ENCODE data around the gene GRK4. TPM values are rescaled to one million over a fixed set of nuclear protein-coding genes. Genes with fewer than 3 reads are reported as not detected.

The GRK4 gene
- total RNA-seq, 1 donor from 2014 or later: 5.9 TPM

DNA sequence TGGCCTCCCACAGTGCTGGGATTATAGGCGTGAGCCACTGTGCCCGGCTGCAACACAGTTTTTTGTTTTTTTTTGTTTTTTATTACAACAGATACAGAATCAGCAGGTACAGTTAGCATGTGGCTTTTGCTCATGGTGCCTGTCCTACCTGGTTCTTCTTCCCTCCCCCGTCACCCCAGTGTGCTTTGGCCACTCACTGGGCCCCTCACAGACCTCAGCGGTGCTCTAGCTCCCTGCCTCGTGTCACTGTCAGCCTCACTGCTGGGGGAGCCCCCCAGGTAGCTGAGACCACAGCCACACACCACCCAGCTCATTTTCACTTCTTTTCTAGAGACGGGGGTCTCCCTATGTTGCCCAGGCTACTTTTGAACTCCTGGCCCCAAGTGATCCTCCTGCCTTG, 72.3 kb downstream of the GRK4 start:
- TF ChIP-seq, protein P1, sequence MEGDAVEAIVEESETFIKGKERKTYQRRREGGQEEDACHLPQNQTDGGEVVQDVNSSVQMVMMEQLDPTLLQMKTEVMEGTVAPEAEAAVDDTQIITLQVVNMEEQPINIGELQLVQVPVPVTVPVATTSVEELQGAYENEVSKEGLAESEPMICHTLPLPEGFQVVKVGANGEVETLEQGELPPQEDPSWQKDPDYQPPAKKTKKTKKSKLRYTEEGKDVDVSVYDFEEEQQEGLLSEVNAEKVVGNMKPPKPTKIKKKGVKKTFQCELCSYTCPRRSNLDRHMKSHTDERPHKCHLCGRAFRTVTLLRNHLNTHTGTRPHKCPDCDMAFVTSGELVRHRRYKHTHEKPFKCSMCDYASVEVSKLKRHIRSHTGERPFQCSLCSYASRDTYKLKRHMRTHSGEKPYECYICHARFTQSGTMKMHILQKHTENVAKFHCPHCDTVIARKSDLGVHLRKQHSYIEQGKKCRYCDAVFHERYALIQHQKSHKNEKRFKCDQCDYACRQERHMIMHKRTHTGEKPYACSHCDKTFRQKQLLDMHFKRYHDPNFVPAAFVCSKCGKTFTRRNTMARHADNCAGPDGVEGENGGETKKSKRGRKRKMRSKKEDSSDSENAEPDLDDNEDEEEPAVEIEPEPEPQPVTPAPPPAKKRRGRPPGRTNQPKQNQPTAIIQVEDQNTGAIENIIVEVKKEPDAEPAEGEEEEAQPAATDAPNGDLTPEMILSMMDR (IDR thresholded peaks at IDR 0.05; ENCODE audit: unreplicated experiment): no peak
- peaks cover 7% of the 10 kb centered on the region for H3K27me3 Mint-ChIP-seq (ENCODE audit: unreplicated experiment)
- peaks cover 4% of the 10 kb centered on the region for H3K4me1 Mint-ChIP-seq (ENCODE audit: unreplicated experiment)
- no peak overlapping the region for H3K27ac Mint-ChIP-seq (ENCODE audit: unreplicated experiment)
- no peak for DNase-seq (ENCODE audit: low spot score)
- no peaks in the 10 kb centered on the region for H3K9me3 Mint-ChIP-seq (ENCODE audit: unreplicated experiment)
- no peaks in the 10 kb centered on the region for H3K36me3 Mint-ChIP-seq (ENCODE audit: low read depth, unreplicated experiment)
- no peak overlapping the region for H3K4me3 Mint-ChIP-seq (ENCODE audit: unreplicated experiment)

DNA sequence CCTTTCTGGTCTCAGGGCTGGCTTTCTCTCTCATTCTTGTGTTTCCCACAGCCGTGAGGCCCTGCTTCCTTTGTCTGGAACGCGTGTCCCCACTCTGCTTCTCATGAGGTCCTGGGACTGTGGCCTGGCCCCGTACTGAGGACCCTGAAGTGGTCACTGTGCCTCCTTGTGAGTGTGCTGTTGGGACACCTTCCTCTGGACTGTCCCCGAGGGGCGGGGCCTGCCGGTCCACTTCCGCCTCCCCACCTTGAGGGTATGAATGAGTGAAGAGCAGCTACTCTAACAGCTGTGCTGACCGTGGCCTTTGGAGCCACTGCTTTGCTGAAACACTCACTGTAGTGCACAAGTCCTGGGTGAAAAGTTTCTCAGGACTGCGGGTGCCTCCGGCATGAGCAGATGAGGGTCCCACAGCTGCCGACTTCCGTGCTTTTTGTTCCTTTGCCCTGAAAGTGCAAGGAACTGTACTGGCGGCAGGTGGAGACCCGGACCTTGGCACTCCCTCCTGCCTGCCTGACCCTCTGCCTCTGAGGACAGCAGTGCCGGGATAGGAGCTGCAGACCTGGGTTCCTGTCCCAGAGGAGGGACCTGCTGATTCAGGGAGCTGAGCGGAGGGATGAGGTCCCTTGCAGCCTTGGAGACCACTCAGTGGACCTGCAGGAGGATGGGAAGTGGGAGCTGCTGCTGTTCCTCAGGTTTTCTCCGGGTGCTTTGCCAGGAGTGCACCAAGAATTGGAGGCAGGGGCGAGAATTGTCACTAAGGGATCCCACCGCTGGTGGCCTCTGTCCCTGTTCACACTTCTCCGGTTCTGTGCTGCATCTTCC, 73.0 kb downstream of the GRK4 start:
- H3K27me3 Mint-ChIP-seq (ENCODE audit: unreplicated experiment): peaks cover 3% of the 10 kb centered on the region

DNA sequence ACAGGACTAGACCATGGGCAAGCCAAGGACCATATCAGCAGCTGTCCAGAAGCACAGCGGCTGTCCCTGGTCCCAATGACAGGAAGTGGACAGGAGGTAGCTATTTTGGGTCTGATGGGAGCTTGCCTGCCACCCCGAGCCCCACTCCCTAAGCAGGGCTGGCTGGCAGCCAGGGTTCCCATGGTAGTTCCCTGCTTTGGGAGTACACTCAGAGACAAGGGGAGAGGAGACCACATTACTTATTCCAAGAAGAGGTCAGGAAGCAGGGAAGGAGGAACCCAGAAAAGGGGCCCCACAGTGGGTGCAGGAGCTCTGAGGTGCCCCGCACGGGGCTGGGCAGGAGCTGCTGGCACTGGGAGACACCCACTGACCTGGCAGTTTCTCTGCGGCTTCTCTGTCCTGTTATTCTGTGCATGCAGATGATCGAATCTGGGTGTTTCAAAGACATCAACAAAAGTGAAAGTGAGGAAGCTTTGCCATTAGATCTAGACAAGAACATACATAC, 74.6 kb downstream of the GRK4 start:
- Mint-ChIP-seq H3K4me3 (ENCODE audit: unreplicated experiment) (no peak overlapping the region), H3K9me3 (ENCODE audit: unreplicated experiment) (no peaks in the 10 kb centered on the region), H3K27ac (ENCODE audit: unreplicated experiment) (no peak overlapping the region), H3K4me1 (ENCODE audit: unreplicated experiment) (peaks cover 4% of the 10 kb centered on the region), H3K36me3 (ENCODE audit: low read depth, unreplicated experiment) (no peaks in the 10 kb centered on the region), H3K27me3 (ENCODE audit: unreplicated experiment) (no peaks in the 10 kb centered on the region)
- DNase-seq (ENCODE audit: low spot score): no peak
- TF ChIP-seq, protein P1 (IDR thresholded peaks at IDR 0.05; ENCODE audit: unreplicated experiment): no peak

More for the DNA sequence above, 73.0 kb downstream of the GRK4 start:
- TF ChIP-seq, protein P1 (IDR thresholded peaks at IDR 0.05; ENCODE audit: unreplicated experiment): no peak
- Mint-ChIP-seq H3K4me3 (ENCODE audit: unreplicated experiment) (no peak overlapping the region), H3K4me1 (ENCODE audit: unreplicated experiment) (peaks cover 4% of the 10 kb centered on the region), H3K36me3 (ENCODE audit: low read depth, unreplicated experiment) (no peaks in the 10 kb centered on the region), H3K27ac (ENCODE audit: unreplicated experiment) (no peak overlapping the region), H3K9me3 (ENCODE audit: unreplicated experiment) (no peaks in the 10 kb centered on the region)
- DNase-seq (ENCODE audit: low spot score): no peak

DNA sequence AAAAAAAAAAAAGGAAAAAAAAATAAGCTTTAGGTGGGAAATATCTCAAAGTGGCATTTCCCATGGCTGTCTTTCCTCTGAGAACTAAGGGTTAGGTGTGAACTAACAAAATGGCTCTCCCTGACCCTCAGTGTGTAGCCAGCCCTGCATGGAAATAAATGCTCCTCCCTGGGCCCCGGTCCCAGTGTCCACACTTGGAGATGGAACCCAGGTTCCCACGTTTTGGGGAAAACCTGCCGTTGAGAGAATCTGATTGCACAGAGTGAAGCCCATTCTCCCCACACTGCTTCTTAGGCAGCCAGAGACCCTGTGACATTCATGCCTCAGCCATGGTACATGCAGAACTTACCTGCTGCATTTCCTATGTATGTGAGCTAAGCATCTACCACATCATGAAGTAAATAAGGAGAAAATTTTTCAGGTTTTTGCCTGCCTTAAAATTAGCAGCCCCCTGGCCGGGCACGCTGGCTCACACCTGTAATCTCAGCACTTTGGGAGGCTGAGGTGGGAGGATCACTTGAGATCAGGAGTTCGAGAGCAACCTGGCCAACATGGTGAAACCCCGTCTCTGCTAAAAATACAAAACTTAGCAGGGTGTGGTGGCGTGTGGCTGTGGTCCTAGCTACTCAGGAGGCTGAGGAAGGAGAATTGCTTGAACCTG, 76.5 kb downstream of the GRK4 start:
- TF ChIP-seq, protein P1 (IDR thresholded peaks at IDR 0.05; ENCODE audit: unreplicated experiment): no peak
- H3K36me3 Mint-ChIP-seq (ENCODE audit: low read depth, unreplicated experiment): no peaks in the 10 kb centered on the region
- H3K27ac Mint-ChIP-seq (ENCODE audit: unreplicated experiment): no peak overlapping the region
- no peaks in the 10 kb centered on the region for H3K27me3 Mint-ChIP-seq (ENCODE audit: unreplicated experiment)
- peaks cover 4% of the 10 kb centered on the region for H3K4me1 Mint-ChIP-seq (ENCODE audit: unreplicated experiment)
- H3K9me3 Mint-ChIP-seq (ENCODE audit: unreplicated experiment): no peaks in the 10 kb centered on the region
- H3K4me3 Mint-ChIP-seq (ENCODE audit: unreplicated experiment): no peak overlapping the region
- no peak for DNase-seq (ENCODE audit: low spot score)
